ENCODE measurements around the gene CAMK4. TPM values are rescaled to one million over a fixed set of nuclear protein-coding genes. Genes with fewer than 3 reads are reported as not detected.

The CAMK4 gene
- total and polyA plus RNA-seq, 2 of the 8 experiments (the other 6 are each of a cell fraction or from before 2014, with no cell fraction given): 1.8 to 8.3 TPM

DNA sequence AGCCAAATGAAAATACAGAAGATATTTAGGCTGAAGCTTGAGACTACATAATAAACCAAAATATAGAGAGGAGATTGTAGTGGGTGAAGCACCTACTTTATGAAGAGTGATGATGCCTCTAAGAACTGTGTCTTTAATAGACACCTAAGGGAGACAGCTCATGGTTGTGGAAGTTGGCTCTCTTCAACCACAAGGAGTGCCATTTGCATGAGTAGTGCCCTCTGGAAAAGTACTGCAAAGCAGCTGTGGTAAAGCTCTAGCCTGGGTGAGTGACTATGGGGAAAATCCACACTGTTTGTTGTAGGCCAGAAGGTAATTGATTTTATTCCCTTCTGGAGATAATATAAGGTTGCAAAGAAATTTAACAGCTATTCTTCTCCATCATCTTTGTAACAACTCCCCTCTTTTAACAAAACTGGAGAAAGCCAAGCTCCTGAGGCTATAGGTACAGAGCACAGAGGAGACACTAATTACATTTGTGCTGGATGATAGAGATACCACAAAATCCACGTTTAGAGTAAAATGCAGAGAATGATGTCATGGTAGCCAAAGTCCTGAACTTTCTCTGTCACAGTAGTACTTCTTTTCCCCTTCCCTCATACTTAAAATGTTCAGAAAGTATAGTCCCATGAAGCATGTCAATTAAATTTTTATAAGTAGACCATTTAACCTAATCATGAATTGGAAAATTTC, 165.4 kb downstream of the CAMK4 start:
- H3K9me3 ChIP-seq (ENCODE audit: insufficient read depth in 2 of 2, low read depth in 1 of 2, low read length in 1 of 2): no peaks in the 10 kb centered on the region
- H3K27ac ChIP-seq (ENCODE audit: low read depth, low read length): no peak overlapping the region
- H4K91ac ChIP-seq (replicated peaks; ENCODE audit: insufficient read length, low read length): no peak overlapping the region
- H4K5ac ChIP-seq (ENCODE audit: insufficient read length, low read depth, low read length): no peak overlapping the region
- no peak overlapping the region for H3K56ac ChIP-seq (replicated peaks; ENCODE audit: insufficient read length, low read depth, low read length)
- TF ChIP-seq BRCA1 (IDR thresholded peaks at IDR 0.05; ENCODE audit: low read depth, low read length) (no peak), BACH1 (IDR thresholded peaks at IDR 0.05; ENCODE audit: low read length) (no peak)
- TF ChIP-seq, protein P1, sequence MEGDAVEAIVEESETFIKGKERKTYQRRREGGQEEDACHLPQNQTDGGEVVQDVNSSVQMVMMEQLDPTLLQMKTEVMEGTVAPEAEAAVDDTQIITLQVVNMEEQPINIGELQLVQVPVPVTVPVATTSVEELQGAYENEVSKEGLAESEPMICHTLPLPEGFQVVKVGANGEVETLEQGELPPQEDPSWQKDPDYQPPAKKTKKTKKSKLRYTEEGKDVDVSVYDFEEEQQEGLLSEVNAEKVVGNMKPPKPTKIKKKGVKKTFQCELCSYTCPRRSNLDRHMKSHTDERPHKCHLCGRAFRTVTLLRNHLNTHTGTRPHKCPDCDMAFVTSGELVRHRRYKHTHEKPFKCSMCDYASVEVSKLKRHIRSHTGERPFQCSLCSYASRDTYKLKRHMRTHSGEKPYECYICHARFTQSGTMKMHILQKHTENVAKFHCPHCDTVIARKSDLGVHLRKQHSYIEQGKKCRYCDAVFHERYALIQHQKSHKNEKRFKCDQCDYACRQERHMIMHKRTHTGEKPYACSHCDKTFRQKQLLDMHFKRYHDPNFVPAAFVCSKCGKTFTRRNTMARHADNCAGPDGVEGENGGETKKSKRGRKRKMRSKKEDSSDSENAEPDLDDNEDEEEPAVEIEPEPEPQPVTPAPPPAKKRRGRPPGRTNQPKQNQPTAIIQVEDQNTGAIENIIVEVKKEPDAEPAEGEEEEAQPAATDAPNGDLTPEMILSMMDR (IDR thresholded peaks at IDR 0.05; ENCODE audit: control extremely low read depth in 1 of 3, insufficient read depth in 1 of 3, low read depth in 1 of 3, low read length in 3 of 3): peak in 1 of 3 experiments; percentile 7; a peak in 1 of 4 replicates
- H3K18ac ChIP-seq (ENCODE audit: extremely low read depth, low read length): no peak overlapping the region; the same call in 1 of the 2 replicates
- H2AK5ac ChIP-seq (ENCODE audit: low read depth, low read length): no peak overlapping the region
- H2BK20ac ChIP-seq (ENCODE audit: low read length): no peak overlapping the region
- DNase-seq (ENCODE audit: low read depth in 1 of 2, low spot score in 2 of 2) (no peak), FAIRE-seq (no peak)
- H3K9ac ChIP-seq (replicated peaks in 1 of 4; ENCODE audit: extremely low read depth in 1 of 4, low read depth in 3 of 4, low read length in 3 of 4): no peak overlapping the region
- H2AFZ ChIP-seq (ENCODE audit: low read length): no peak overlapping the region
- H2BK120ac ChIP-seq (replicated peaks; ENCODE audit: low read depth, low read length): no peak overlapping the region
- no peaks in the 10 kb centered on the region for H3K36me3 ChIP-seq (ENCODE audit: control insufficient read depth in 2 of 4, insufficient read depth in 4 of 4, low read length in 3 of 4)
- H4K20me1 ChIP-seq (replicated peaks in 1 of 2; ENCODE audit: control insufficient read depth in 1 of 2, insufficient read depth in 2 of 2, low read length in 2 of 2): no peaks in the 10 kb centered on the region
- no peaks in the 10 kb centered on the region for H3K23me2 ChIP-seq (ENCODE audit: low read depth, low read length)
- no peak overlapping the region for H3K14ac ChIP-seq (ENCODE audit: insufficient read length)
- no peak overlapping the region for H2BK15ac ChIP-seq (ENCODE audit: low read length)
- H3K27me3 ChIP-seq (replicated peaks in 1 of 4; ENCODE audit: control insufficient read depth in 3 of 4, extremely low read depth in 1 of 4, insufficient read depth in 3 of 4, low read length in 3 of 4): no peaks in the 10 kb centered on the region
- H3K79me2 ChIP-seq (ENCODE audit: control insufficient read depth in 1 of 2, insufficient read depth in 2 of 2, low read length in 2 of 2): no peaks in the 10 kb centered on the region
- ChIA-PET CTCF (ENCODE audit: partially characterized antibody) (interaction anchor here (1.1 to 1.3 kb wide), 2 partner anchors 12 to 45 kb away, joined by 3 read pairs; no protein-coding TSS in a partner anchor), POLR2A (ENCODE audit: partially characterized antibody) (no interaction called here)
- no peaks in the 10 kb centered on the region for H3K79me1 ChIP-seq (ENCODE audit: low read depth, low read length)
- no peak overlapping the region for H4K8ac ChIP-seq (ENCODE audit: extremely low read depth, insufficient read depth, low read length)
- H3K4ac ChIP-seq (replicated peaks; ENCODE audit: insufficient read length, low read depth, low read length): no peak overlapping the region
- H2BK12ac ChIP-seq (ENCODE audit: low read depth, low read length): no peak overlapping the region
- no peaks in the 10 kb centered on the region for H3K4me1 ChIP-seq (replicated peaks in 1 of 4; ENCODE audit: control insufficient read depth in 3 of 4, insufficient read depth in 4 of 4, low read length in 3 of 4)
- 47% methylated on average over 1 of the region's 1 CpG; no CpG with 5 or more reads in 1 of the 2 experiments for WGBS, 2 experiments (ENCODE audit: extremely low coverage in 1 of 2, insufficient coverage in 1 of 2, insufficient read length in 1 of 2, insufficient replicate concordance in 2 of 2, low coverage in 1 of 2, low lambda C conversion rate in 2 of 2, missing lambda C conversion rate in 1 of 2)
- no peak overlapping the region for H3K4me3 ChIP-seq (ENCODE audit: extremely low read depth in 1 of 4, insufficient read depth in 2 of 4, low read depth in 3 of 4, low read length in 4 of 4)
- no peak overlapping the region for H2BK5ac ChIP-seq (ENCODE audit: low read depth, low read length)
- no peak overlapping the region for H3K4me2 ChIP-seq (ENCODE audit: insufficient read depth in 1 of 2, low read depth in 2 of 2, low read length in 2 of 2)
- no peak overlapping the region for H3K23ac ChIP-seq (ENCODE audit: insufficient read length)

All from H1 (cell line).